LNCaP clone FGC (cell line): Measurements from ENCODE around the gene ANKRD10.

Source experiments
- DNase-seq: peaks from one replicate; pipeline ENCODE4 v3.0.0-alpha.2; 2011; ENCODE audit warnings: low read depth
- H3K4me3 ChIP-seq: 2 replicates; pipeline ENCODE4 v1.5.1; 2011; ENCODE audit warnings: mild to moderate bottlenecking, low read depth, low read length, control low read depth
- CTCF ChIP-seq: IDR thresholded peaks from 2 replicates; pipeline ENCODE4 v1.5.1; 2012; ENCODE audit warnings: mild to moderate bottlenecking; ENCODE audit not compliant: control insufficient read depth, insufficient read depth; ENCODE audit errors: extremely low read depth

Gene ANKRD10

GRCh38 chr13:110887597-110888333 is 27.1 kb downstream of the ANKRD10 start:
- no peak for TF ChIP-seq CTCF
- no peak for DNase-seq

GRCh38 chr13:110886870-110887596 is 27.8 kb downstream of the ANKRD10 start:
- no peak for DNase-seq
- no peak overlapping the region for H3K4me3 ChIP-seq
- TF ChIP-seq CTCF, result no peak

More at GRCh38 chr13:110887597-110888333, 27.1 kb downstream of the ANKRD10 start:
- H3K4me3 ChIP-seq, result no peak overlapping the region

- no peak overlapping the region for H3K4me3 ChIP-seq
- no peak for TF ChIP-seq CTCF
- DNase-seq, result no peak
Measured at GRCh38 chr13:110885966-110886869, 28.7 kb downstream of the ANKRD10 start.

- DNase-seq, result no peak
- no peak for TF ChIP-seq CTCF
- H3K4me3 ChIP-seq, result no peak overlapping the region
Measured at GRCh38 chr13:110885516-110885915, 29.4 kb downstream of the ANKRD10 start.

GRCh38 chr13:110884517-110884916 is 30.4 kb downstream of the ANKRD10 start:
- no peak overlapping the region for H3K4me3 ChIP-seq
- TF ChIP-seq CTCF, result no peak
- no peak for DNase-seq

GRCh38 chr13:110883542-110883941 is 31.3 kb downstream of the ANKRD10 start:
- no peak for DNase-seq
- no peak for TF ChIP-seq CTCF
- no peak overlapping the region for H3K4me3 ChIP-seq
